GM23248 (cell line): ENCODE measurements around the gene TTI1.

Experiments
- EZH2 ChIP-seq: fragments of 200-600 bp; sonication (generic); IDR thresholded peaks from 2 replicates; pipeline ENCODE4 v1.6.1; 2018; ENCODE audit warnings: antibody characterized with exemption, mild to moderate bottlenecking; ENCODE audit not compliant: insufficient read depth, poor library complexity, severe bottlenecking
- EZH2phosphoT487 ChIP-seq: fragments of 200-600 bp; sonication (generic); IDR thresholded peaks from 2 replicates; pipeline ENCODE4 v1.6.1; 2018; ENCODE audit warnings: antibody characterized with exemption, moderate library complexity, mild to moderate bottlenecking, low read depth; ENCODE audit not compliant: insufficient read depth

GRCh38 chr20:37984018-37984785 is 49.1 kb downstream of the TTI1 start:
- TF ChIP-seq EZH2phosphoT487 (no peak), EZH2 (no peak)
